ENCODE results near the gene PLA2G4B.

Gene PLA2G4B

DNA sequence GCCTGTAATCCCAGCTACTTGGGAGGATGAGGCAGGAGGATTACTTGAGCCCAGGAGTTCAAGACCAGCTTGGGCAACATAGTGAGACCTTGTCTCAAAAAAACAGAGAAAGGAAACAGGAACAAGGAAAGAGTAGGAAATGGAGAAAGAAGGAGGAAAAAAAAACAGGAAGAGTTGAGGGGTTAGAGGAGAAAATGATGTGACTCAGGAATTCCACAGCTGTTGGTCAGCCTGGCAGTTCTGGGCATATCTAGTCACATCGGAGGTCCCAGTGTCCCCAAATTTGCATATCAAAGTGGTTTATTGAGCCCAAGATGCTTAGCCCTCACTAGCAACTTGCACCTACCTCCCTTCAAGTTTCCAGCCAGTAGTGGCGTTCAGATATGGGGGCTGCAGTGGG lies 29.5 kb upstream of the PLA2G4B start:
- DNase-seq, result no peak

DNA sequence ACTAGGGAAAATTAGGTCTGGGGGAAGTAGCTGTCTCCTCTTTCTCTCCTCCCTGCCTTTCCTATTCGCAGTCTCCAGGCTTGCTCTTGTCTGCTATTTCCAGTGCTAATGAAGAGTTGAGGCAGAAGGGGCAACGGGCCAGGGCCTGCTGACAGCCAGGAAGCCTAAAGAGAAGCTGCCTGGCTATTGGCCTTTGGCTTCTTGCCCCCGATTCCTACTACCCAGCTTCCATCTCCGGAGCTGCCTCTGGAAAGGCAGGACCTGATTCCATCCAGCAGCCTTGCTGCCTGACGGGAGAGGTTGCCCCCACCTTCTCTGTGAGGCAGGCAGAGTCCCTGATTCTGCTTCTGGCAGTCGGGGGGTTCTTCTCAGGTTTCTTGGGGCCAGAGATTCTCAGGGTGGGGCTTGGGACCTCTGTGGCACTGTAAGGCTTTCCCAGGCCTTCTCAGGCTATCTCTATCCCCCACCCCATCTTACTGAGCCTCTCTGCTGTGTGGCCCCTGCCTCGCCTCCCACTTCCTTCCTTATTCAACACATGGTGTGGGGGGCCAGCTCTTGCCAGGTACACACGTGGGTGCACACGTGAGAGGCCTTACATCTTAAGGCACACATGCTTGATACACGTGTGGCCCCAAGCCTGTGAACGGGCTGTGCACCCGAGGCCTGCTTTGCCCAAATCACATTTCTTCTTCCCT lies 29.0 kb upstream of the PLA2G4B start:
- DNase-seq, result peak in 3 of 51 donors; percentile 9 to 32 (median 21)

DNA sequence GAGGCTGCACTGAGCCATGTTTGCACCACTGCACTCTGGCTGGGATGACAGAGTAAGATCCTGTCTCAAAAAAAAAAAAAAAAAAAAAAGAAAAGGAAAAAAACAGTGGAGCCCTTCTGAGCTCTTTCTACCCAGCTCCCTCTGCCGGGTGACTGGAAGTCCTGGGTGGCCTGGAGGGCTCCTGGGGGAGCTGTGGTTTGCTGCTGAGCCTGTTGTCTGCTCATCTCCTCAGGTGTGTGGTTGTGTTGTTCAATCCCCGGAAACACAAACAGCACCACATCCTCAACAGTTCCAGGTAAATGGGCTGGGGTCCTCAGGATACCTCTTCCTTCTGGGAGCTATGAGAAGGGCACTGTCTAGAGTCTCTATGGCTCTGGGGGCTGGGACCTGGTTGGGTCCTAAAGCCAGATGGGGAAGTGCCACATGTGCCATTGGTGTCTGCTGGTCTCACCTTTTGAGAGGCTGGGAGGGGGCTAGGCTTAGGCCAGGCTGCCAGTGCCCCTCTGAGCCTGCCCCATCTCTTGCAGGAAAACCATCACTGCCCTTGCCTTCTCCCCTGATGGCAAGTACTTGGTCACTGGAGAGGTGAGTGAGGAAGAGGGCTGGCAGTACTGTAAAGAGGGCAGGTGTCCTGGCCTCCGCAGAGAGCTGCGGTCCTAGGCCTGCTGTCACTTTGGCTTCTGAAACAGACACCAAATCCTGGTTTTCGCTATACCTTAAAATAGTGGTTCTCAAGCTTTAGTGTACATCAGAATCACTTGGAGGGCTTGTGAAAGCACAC lies 27.8 kb upstream of the PLA2G4B start:
- DNase-seq, result no peak

DNA sequence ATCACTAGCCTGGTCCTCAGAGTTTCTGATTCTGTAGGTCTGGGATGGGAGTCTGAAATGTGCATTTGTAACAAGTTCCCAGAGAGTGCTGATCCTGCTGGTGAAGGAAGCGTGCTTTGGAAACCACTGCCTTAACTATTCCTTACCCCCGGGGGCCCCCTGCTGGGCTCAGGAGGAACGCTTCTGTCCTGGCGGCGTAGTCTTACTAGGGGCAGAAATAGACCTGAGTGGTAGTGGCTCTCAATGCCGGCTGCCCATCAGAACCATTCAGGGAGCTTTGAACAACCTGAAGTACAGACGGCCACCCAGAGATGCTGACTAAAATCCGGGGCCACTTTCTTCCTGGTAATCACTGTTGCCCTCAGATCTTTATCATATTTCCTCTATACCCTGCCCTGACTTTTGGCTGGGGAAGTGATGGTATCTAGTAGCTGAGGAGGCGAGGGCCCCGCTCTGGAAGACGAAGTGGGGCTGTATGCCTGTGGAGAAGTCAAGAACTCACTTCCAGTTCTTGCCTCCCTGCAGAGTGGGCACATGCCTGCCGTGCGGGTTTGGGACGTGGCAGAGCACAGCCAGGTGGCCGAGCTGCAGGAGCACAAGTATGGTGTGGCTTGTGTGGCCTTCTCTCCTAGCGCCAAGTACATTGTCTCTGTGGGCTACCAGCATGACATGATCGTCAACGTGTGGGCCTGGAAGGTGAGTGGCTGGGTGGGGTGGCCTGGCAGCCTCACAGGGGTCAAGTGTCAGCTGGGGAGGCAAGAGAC lies 27.0 kb upstream of the PLA2G4B start:
- peak in 50 of 51 donors; percentile 12 to 88 (median 61) for DNase-seq

DNA sequence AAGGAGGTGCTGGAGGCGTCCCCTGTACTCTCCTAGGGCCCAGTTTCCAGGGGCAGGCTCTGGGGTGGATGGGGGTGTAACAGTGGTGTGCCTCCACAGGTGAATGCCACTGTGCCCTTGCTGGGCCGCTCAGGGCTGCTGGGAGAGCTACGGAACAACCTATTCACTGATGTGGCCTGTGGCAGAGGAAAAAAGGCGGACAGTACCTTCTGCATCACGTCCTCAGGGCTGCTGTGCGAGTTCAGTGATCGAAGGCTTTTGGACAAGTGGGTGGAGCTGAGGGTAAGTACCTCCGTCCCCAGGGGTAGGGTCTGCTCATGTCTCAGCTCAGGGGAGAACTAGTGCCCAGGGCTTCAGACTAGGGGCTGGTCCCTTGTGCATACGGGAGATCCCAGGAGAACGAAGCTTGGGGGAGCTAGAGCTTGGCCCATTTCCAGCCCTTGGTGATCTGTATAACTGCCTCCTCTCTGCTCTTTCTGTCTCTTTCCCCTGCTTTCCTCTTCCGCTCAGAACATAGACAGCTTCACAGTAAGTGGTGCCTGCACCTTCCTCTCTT lies 25.7 kb upstream of the PLA2G4B start:
- no peak for DNase-seq

DNA sequence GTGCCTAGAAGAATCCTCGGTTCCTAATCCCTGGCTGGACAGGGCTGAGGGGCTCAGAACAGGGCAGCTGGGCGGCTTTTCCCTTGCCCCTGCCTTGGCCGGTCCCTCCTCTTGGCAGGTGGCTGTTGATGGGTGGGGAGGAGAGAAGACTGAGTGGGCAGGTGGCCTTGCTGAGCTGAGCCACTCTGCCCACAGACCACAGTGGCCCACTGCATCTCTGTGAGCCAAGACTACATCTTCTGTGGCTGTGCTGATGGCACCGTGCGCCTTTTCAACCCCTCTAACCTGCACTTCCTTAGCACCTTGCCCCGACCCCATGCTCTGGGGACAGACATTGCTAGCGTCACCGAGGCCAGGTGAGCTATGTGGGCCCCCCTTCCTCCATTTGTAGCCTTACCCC lies 25.2 kb upstream of the PLA2G4B start:
- no peak for DNase-seq

DNA sequence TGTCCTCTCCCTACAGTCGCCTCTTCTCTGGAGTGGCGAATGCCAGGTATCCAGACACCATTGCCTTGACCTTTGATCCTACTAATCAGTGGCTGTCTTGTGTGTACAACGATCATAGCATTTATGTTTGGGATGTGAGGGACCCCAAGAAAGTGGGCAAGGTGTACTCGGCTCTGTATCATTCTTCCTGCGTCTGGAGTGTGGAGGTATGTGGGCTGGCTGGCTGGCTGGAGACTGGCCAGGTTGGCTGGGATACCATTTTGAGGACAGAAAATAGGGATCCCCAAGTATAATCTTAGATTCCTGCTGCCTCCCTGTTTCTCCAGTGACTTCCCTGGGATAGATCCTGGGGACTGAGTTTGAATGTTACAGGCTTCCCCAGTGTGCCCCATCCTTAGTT lies 24.1 kb upstream of the PLA2G4B start:
- DNase-seq, result no peak

DNA sequence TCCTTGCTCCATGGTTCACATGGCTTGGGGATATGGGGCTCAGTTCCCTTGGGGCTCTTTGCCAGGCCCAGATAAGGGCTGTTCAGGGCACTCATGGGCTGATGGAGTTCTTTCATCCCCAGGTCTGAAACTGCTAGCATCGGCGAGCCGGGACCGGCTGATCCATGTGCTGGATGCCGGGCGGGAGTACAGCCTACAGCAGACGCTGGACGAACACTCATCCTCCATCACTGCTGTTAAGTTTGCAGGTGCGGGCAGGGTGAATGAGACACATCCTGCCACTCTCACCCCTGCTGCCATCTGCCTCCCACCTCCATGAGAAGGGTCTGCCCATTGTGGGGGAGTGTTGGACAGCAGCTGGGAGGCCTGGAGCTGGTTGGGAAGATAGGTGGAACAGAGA lies 21.9 kb upstream of the PLA2G4B start:
- DNase-seq, result no peak

DNA sequence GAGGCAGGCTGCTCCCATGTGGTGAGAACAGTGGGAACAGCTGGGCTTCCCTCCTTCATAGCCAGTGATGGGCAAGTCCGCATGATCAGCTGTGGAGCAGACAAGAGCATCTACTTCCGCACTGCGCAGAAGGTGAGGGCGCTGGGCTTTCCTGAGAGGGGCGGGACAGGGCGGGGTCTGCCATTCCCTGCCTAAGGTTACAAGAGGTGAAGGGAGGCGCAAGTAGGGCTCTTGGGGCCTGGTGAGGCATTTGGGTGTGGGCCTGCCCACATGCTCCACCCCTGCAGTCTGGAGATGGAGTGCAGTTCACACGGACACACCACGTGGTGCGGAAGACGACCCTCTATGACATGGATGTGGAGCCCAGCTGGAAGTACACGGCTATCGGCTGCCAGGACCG lies 21.3 kb upstream of the PLA2G4B start:
- DNase-seq, result no peak

DNA sequence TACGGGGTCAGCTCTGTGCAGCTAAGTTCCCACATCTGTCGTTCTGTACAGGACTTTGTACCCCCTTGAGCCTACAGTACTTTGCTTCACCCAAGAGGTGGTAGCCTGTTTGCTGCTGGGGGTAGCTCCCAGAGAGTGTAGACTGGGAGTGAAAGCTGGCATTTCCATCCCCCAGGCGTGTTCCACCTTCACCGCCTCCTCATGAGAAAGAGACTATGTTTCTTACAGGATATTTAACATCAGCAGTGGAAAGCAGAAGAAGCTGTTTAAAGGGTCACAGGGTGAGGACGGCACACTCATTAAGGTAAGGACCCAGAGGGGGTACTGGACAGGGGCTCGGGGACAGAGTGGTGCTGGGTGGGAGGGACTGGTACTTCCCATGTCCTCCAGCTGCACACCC lies 20.9 kb upstream of the PLA2G4B start:
- DNase-seq, result no peak

DNA sequence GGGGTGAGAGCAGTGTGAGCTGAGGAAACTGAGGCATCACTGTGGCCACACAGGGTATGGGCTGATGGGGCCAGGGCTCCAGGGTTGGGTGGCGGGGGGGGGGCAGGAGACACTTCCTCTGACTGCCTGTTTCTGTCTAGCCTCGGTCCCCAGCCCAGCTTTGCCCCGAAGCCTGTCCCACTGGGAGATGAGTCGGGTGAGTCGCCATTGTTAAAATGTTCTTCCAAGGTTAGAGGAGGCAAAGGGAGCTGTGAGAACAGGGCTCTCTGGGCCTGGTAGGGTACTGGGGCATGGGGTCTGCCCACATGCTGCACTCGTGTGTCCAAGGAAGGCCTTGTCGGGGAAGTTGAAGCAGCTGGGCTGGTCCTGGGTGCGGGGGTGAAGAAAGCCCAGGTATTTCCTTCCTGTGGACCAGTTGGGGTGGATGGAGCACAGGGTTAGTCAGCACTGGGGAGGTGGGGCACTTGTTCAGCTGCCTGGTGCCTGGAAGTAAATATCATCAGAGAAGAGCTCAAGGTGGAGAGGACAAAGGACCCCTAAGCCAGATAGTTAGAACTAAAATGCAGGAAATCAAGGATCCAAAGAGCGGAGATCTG lies 19.1 kb upstream of the PLA2G4B start:
- no peak for DNase-seq

DNA sequence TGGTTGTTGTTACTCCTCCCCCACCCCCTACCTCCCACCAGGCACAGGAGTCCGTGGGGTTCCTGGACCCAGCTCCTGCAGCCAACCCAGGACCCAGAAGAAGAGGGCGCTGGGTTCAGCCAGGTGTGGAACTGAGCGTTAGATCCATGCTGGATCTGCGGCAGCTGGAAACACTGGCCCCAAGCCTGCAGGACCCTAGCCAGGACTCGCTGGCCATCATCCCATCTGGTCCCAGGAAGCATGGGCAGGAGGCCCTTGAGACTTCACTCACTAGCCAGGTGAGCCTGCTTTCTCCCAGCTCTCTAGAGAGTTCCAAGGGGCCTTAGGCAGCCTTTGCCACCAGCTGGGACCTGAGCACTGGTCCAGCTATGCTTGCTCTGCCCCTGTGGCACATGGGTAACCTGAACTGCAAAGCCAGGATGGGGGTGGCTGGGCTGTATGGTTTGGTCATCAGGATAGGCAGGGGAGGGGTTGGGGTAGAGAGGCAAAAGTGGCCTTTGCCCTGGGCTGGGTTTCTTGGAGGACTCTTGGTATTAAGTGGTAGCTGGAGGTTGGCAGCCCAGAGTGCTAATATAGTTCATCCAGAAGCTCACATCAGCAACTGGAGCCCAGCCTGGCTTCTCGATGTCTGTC lies 17.7 kb upstream of the PLA2G4B start:
- DNase-seq, result no peak

DNA sequence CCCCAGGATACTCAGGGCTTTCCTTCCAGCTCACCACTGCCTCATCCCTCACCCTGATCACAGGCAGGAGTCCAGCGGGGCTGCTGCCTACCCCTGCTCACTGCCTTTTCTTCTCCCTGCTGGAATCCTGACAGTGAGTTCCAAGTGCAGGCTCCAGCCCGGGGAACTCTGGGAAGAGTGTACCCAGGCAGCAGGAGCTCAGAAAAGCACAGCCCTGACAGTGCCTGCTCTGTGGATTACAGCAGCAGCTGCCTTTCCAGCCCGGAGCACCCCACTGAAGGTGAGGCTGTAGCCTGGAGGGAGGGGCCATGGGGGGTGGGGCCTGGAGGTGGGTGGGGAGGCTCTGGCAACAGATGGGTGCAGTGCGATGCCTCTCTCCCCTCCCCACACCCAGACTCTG lies 16.8 kb upstream of the PLA2G4B start:
- DNase-seq, result peak in 5 of 51 donors; percentile 9 to 46 (median 18)

DNA sequence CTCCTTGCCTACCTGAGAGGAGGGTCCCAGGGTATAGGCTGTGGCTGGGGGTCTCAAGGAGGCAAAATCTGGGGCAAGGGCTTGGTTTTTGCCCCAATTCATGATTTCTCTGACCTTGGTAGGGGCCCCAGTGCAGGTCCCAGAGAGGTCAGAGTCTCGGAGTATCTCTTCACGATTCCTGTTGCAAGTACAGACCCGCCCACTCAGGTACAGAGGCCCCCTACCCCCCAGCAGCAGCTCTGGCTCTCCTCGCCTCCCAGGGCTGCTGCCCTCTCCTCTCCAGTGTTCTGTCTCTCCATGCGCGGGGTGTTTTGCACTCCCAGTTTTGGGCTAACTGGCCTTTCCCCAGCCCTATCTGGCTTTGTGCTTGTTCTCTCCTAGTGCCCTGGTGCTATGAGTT lies 16.2 kb upstream of the PLA2G4B start:
- no peak for DNase-seq

DNA sequence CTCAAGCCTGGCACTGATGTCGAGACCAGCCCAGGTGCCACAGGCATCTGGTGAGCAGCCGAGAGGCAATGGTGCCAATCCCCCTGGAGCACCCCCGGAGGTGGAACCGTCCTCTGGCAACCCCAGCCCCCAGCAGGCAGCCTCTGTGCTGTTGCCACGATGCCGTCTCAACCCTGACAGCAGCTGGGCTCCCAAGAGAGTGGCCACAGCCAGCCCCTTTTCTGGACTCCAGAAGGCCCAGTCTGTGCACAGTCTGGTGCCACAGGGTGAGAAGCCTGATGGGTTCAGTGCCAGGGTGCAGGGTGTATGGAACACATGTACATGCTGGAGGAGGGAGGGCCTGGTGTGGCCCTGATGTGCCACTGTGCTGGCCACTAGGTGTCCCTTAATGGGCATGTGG lies 15.7 kb upstream of the PLA2G4B start:
- no peak for DNase-seq

DNA sequence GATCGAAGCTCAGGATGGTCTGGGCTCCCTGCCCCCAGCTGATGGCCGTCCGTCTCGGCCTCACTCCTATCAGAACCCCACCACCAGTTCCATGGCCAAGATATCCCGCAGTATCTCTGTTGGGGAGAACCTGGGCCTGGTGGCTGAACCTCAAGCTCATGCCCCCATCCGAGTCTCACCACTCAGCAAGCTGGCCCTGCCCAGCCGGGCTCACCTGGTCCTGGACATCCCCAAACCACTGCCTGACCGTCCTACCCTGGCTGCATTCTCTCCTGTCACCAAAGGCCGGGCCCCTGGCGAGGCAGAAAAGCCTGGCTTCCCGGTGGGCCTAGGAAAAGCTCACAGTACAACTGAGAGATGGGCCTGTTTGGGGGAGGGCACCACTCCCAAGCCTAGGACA lies 15.1 kb upstream of the PLA2G4B start:
- DNase-seq, result no peak

DNA sequence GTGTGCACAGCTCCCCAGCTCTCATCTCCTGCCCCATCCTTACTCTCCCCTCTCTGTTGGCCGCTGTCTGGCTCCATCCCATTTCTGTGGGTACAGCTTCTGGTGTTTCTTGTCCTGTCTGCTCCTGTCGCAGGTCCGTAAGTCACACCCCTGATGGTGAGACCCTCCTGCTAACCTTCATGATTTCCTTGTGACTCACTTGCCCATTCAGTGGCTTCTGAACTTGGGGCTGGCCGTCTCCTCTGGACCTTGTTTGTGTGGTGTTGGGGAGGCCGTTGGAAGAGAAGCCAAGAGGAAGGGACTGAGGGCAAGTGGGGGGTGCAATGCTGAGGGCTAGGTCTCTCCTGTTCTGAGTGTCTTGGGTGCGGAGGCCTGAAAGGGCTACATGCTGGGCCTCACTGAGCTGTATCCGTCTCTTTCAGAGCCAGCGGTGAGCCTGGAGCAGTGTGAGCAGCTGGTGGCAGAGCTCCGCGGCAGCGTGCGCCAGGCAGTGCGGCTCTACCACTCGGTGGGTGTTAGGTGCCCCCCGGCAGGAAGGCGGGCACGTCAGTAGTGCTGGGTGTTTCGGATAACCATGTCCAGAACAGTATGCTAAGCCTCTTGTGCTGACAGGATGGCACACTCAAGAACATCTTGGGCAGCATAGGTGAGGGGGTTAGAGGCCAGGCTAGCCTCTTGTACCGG lies 14.4 kb upstream of the PLA2G4B start:
- DNase-seq, result no peak

DNA sequence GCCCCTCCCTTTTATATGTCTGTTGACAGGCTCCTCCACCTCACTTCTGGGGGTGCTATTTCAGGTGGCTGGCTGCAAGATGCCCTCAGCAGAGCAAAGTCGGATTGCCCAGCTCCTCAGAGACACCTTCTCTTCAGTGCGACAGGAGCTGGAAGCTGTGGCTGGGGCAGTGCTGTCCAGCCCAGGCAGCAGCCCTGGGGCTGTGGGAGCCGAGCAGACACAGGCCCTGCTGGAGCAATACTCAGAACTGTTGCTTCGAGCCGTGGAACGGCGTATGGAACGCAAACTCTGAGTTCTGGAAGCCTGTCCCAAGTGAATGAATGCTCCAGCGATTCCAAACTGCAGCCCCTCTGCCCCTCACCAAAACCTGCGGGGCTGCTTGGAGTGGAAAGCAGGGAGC lies 13.5 kb upstream of the PLA2G4B start:
- DNase-seq, result no peak

DNA sequence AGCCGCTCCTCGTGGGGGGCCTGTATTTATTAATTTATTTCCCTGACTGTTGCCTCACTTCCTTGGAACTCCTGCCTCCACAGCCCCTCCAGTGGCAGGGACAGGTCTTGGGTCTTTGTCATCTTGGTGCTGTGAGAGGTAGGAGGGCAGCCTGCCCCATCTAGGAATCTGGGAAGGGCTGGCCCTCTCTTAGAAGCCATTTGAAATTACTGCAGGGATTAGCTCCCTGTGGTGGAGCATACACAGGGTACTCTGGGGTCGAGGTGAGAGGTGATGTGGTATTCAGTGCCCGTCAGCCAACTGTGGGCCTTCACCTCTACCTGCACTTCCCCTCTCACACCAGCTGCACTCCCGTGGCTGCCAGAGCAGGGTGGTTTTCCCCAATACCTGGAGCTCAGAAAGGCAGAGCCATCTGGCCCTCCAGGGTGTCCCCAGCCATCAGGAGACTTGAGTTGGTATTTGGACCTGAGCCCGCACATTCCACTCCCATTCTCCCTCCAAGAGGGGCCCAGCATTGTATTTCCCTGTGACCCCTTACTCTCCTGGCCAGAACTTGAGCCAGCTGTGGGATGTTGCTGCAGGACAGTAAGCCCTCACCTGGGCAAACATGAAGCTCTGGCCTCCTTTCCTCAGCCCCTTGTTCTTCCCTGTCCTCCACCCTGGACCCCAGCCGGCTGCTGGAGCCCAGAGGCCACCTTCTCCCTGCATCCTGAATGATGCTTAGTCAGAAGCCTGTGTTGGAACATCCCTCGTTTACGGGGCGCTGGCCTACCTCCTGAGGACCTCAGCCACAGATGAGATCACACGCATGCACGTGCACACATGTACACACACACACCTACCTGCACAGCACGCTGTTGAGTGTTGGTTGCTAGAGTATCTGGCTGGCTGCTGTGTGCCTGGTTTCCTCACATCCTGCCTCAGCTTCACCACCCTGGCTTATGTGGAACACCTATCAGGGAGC lies 12.8 kb upstream of the PLA2G4B start:
- no peak for DNase-seq

Measured in hypothalamus (tissue), 51 donors.